GM12878 (cell line): ENCODE results near the gene CXXC5. TPM values are rescaled to one million over a fixed set of nuclear protein-coding genes. Genes with fewer than 3 reads are reported as not detected.

Experiments
- BCL3 ChIP-seq: IDR thresholded peaks from 2 replicates; pipeline ENCODE4 v1.6.1; 2011; ENCODE audit warnings: borderline replicate concordance, low read depth, mild to moderate bottlenecking, moderate library complexity, low read length; ENCODE audit not compliant: insufficient read depth, poor library complexity, severe bottlenecking
- BMI1 ChIP-seq: fragments of 450-650 bp; IDR thresholded peaks from 2 replicates; pipeline ENCODE4 v1.6.1; 2016; ENCODE audit warnings: mild to moderate bottlenecking, moderate library complexity, borderline replicate concordance
- CBX3 ChIP-seq: fragments of 200-600 bp; sonication (generic); IDR thresholded peaks from 2 replicates; pipeline ENCODE4 v1.6.1; 2016; ENCODE audit warnings: low read depth, borderline replicate concordance
- CHD2 ChIP-seq: IDR thresholded peaks from 2 replicates; pipeline ENCODE4 v1.6.1; 2011; ENCODE audit warnings: low read depth, low read length, improper control_type of control experiment, borderline replicate concordance
- DPF2 ChIP-seq: fragments of 450-650 bp; IDR thresholded peaks from 2 replicates; pipeline ENCODE4 v1.6.1; 2017; ENCODE audit warnings: mild to moderate bottlenecking
- EGR1 ChIP-seq, 2 experiments: IDR thresholded peaks; 1 replicate in 1 of 2; 2 replicates in 1 of 2; pipeline ENCODE4 v1.6.1; 2011 to 2012; ENCODE audit warnings: low read depth in 2 of 2, low read length in 2 of 2, borderline replicate concordance in 1 of 2, mild to moderate bottlenecking in 1 of 2, moderate library complexity in 1 of 2
- EP300 ChIP-seq, 2 experiments: fragments of 150-350 bp in 1 of 2; IDR thresholded peaks; 2 replicates each; pipeline ENCODE4 v1.6.1; 2011 to 2012; ENCODE audit warnings: low read depth in 2 of 2, low read length in 2 of 2, borderline replicate concordance in 1 of 2, improper control_type of control experiment in 1 of 2, inconsistent platforms in 1 of 2; ENCODE audit not compliant: control insufficient read depth in 1 of 2
- EZH2 ChIP-seq: IDR thresholded peaks from 2 replicates; pipeline ENCODE4 v1.6.1; 2012; ENCODE audit warnings: low read depth, mild to moderate bottlenecking, control low read depth, inconsistent platforms, low read length, borderline replicate concordance; ENCODE audit not compliant: control insufficient read depth
- IKZF2 ChIP-seq, 2 experiments: fragments of 450-650 bp; IDR thresholded peaks; 2 replicates each; pipeline ENCODE4 v1.6.1; 2017; ENCODE audit warnings: mild to moderate bottlenecking in 2 of 2, moderate library complexity in 2 of 2
- JUNB ChIP-seq: IDR thresholded peaks from 2 replicates; pipeline ENCODE4 v1.6.1; 2016; ENCODE audit warnings: antibody characterized with exemption, mild to moderate bottlenecking
- KAT2A ChIP-seq: conservative IDR thresholded peaks from 2 replicates; pipeline ENCODE4 v1.6.1; 2011; ENCODE audit warnings: low read depth, low read length; ENCODE audit not compliant: control insufficient read depth
- MLLT1 ChIP-seq: fragments of 450-650 bp; IDR thresholded peaks from 2 replicates; pipeline ENCODE4 v1.6.1; 2016; ENCODE audit warnings: mild to moderate bottlenecking
- MXI1 ChIP-seq: fragments of 150-350 bp; IDR thresholded peaks from 2 replicates; pipeline ENCODE4 v1.6.1; 2011; ENCODE audit warnings: low read depth, mild to moderate bottlenecking, inconsistent platforms, low read length, improper control_type of control experiment
- NBN ChIP-seq: fragments of 450-650 bp; IDR thresholded peaks from 2 replicates; pipeline ENCODE4 v1.6.1; 2016
- NR2F1 ChIP-seq: fragments of 450-650 bp; conservative IDR thresholded peaks from 2 replicates; pipeline ENCODE4 v1.6.1; 2017; ENCODE audit warnings: mild to moderate bottlenecking
- PAX8 ChIP-seq: fragments of 450-650 bp; IDR thresholded peaks from 2 replicates; pipeline ENCODE4 v1.6.1; 2017; ENCODE audit warnings: mild to moderate bottlenecking, moderate library complexity
- POLR2AphosphoS2 ChIP-seq: IDR thresholded peaks from 2 replicates; pipeline ENCODE4 v1.6.1; 2011; ENCODE audit warnings: low read depth, mild to moderate bottlenecking, low read length, improper control_type of control experiment, moderate library complexity
- RELA ChIP-seq: fragments of 450-650 bp; IDR thresholded peaks from 2 replicates; pipeline ENCODE4 v1.8.0; 2014; ENCODE audit warnings: borderline replicate concordance; ENCODE audit not compliant: partially characterized antibody
- STAT1 ChIP-seq: fragments of 450-650 bp; conservative IDR thresholded peaks from 2 replicates; pipeline ENCODE4 v1.6.1; 2014; ENCODE audit warnings: antibody characterized with exemption, mild to moderate bottlenecking
- ZNF24 ChIP-seq: fragments of 450-650 bp; IDR thresholded peaks from 2 replicates; pipeline ENCODE4 v1.6.1; 2017; ENCODE audit warnings: antibody characterized with exemption, mild to moderate bottlenecking
- ZNF274 ChIP-seq: IDR thresholded peaks from one replicate; pipeline ENCODE4 v1.8.0; 2011; ENCODE audit not compliant: insufficient read length, insufficient read depth
- polyA plus RNA-seq, 11 experiments: library from polyadenylated mRNA; depleted of rRNA in 4 of 11; unstranded in 6 of 11; stranded (reverse) in 5 of 11; fragments of >200 nt; fragmentation: Nextera tagmentation in 4 of 11; fragmentation: Illumina TruSeq in 1 of 11; extraction: Ambion mirVana in 4 of 11; extraction: Trizol in 1 of 11; gene quantifications; 1 replicate in 1 of 11; 2 replicates in 10 of 11; pipeline versions ENCODE4 v1.2.1 to v1.2.3, GENCODE V29; 2011 to 2016; ENCODE audit warnings: inconsistent platforms in 2 of 11, missing spikeins in 2 of 11, low read depth in 1 of 11
- total RNA-seq, 4 experiments: library from RNA; depleted of rRNA in 3 of 4; stranded (reverse); fragments of >200 nt in 3 of 4; fragmentation: Illumina TruSeq in 1 of 4; extraction: Trizol in 1 of 4; gene quantifications; 2 replicates each; pipeline versions ENCODE4 v1.2.1 to v1.2.3, GENCODE V29; 2013 to 2021
- TF ChIP-seq, protein P1 (sequence below): IDR thresholded peaks from 2 replicates; pipeline ENCODE4 v1.6.1; 2012; ENCODE audit warnings: improper control_type of control experiment, low read depth, low read length; ENCODE audit not compliant: insufficient replicate concordance
- TF ChIP-seq, protein P2 (sequence below): IDR thresholded peaks from 2 replicates; pipeline ENCODE4 v1.6.1; 2012; ENCODE audit warnings: low read depth, low read length, improper control_type of control experiment

Gene CXXC5
- total and polyA plus RNA-seq, 10 of the 15 experiments (the other 5 are each of a cell fraction or from before 2014, with no cell fraction given) = 1.8 to 90.8 (median 40.7) TPM

DNA sequence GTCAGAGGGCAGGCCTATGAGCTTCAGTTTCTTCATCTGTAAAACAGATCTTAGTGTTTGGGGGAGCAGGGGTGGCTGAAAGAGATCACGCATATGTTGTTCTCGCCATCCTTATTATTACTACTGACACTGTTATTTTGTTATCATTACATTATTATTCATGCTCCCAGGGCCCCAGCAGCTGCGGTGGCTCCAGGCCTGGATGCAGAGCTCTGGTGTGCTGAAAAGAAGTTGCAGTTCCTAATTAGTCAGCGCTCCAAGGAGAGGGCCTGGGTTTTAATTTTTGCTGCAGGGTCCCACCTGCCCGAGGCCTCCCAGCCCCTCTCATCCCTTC is 19.5 kb downstream of the CXXC5 start (continued):
- TF ChIP-seq, protein P1, sequence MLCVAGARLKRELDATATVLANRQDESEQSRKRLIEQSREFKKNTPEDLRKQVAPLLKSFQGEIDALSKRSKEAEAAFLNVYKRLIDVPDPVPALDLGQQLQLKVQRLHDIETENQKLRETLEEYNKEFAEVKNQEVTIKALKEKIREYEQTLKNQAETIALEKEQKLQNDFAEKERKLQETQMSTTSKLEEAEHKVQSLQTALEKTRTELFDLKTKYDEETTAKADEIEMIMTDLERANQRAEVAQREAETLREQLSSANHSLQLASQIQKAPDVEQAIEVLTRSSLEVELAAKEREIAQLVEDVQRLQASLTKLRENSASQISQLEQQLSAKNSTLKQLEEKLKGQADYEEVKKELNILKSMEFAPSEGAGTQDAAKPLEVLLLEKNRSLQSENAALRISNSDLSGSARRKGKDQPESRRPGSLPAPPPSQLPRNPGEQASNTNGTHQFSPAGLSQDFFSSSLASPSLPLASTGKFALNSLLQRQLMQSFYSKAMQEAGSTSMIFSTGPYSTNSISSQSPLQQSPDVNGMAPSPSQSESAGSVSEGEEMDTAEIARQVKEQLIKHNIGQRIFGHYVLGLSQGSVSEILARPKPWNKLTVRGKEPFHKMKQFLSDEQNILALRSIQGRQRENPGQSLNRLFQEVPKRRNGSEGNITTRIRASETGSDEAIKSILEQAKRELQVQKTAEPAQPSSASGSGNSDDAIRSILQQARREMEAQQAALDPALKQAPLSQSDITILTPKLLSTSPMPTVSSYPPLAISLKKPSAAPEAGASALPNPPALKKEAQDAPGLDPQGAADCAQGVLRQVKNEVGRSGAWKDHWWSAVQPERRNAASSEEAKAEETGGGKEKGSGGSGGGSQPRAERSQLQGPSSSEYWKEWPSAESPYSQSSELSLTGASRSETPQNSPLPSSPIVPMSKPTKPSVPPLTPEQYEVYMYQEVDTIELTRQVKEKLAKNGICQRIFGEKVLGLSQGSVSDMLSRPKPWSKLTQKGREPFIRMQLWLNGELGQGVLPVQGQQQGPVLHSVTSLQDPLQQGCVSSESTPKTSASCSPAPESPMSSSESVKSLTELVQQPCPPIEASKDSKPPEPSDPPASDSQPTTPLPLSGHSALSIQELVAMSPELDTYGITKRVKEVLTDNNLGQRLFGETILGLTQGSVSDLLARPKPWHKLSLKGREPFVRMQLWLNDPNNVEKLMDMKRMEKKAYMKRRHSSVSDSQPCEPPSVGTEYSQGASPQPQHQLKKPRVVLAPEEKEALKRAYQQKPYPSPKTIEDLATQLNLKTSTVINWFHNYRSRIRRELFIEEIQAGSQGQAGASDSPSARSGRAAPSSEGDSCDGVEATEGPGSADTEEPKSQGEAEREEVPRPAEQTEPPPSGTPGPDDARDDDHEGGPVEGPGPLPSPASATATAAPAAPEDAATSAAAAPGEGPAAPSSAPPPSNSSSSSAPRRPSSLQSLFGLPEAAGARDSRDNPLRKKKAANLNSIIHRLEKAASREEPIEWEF = no peak
- TF ChIP-seq ZNF24 = no peak
- no peak for TF ChIP-seq DPF2
- TF ChIP-seq RELA = no peak
- TF ChIP-seq IKZF2 (IDR thresholded peaks at IDR 0.05) = no peak
- peak; percentile 17; the same call in 1 of the 2 replicates for TF ChIP-seq NR2F1
- no peak for TF ChIP-seq MXI1
- TF ChIP-seq EP300 (IDR thresholded peaks at IDR 0.05; ENCODE audit: borderline replicate concordance in 1 of 2, control insufficient read depth in 1 of 2, low read depth in 2 of 2, low read length in 2 of 2) = no peak
- TF ChIP-seq, protein P2, sequence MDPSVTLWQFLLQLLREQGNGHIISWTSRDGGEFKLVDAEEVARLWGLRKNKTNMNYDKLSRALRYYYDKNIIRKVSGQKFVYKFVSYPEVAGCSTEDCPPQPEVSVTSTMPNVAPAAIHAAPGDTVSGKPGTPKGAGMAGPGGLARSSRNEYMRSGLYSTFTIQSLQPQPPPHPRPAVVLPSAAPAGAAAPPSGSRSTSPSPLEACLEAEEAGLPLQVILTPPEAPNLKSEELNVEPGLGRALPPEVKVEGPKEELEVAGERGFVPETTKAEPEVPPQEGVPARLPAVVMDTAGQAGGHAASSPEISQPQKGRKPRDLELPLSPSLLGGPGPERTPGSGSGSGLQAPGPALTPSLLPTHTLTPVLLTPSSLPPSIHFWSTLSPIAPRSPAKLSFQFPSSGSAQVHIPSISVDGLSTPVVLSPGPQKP = no peak
- no peak for TF ChIP-seq POLR2AphosphoS2
- TF ChIP-seq CHD2 = 0 out of 2 replicates have a peak, but pooled peaks have one; percentile 21
- no peak for TF ChIP-seq EGR1 (IDR thresholded peaks at IDR 0.05; ENCODE audit: borderline replicate concordance in 1 of 2, low read depth in 2 of 2, low read length in 2 of 2)
- TF ChIP-seq BMI1 = no peak
- TF ChIP-seq EZH2 = no peak
- peak; percentile 26; the same call in 1 of the 2 replicates for TF ChIP-seq NBN
- no peak for TF ChIP-seq CBX3
- TF ChIP-seq STAT1 = no peak
- TF ChIP-seq KAT2A = no peak
- no peak for TF ChIP-seq PAX8
- no peak for TF ChIP-seq MLLT1
- TF ChIP-seq JUNB = no peak
- no peak for TF ChIP-seq BCL3
- no peak for TF ChIP-seq ZNF274
